ENCODE measurements around the gene IFITM10.

IFITM10 gene

GRCh38 chr11:1750481-1750839 lies at the start of gene IFITM10:
TSS of gene IFITM10 (minus strand) at chr11:1750595. CDS start at chr11:1750442, 153 bp downstream.
- DNase-seq: no peak

DNA sequence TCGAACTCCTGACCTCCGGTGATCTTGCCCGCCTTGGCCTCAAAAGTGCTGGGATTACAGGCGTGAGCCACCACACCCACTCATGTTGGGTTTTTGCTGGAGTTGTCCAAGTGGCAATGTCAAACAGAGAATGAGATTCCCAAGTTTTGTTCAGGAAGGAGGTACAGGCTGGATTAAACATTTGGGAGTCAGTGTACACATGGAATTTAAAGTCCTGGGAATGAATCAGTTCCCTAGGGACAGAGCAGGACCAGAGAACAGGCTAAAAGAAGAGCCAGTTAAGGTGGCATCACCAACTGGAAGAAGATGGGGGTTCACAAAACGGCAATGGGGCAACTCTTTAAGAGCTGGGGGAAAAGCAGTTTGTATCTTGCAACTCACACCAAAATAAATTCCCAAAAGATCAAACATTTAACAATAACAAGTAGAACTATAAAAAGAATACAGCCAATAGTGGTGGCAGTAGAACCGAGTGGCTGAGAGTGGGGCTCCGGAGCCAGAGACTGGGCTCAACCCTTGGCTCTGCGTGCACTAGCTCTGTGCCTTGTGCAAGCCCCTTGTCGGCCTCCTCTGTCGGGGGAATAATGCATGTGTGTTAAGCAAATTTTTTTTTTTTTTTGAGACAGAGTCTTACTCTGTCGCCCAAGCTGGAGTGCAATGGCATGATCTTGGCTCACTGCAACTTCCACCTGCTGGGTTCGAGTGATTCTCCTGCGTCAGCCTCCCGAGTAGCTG lies 47.2 kb upstream of the IFITM10 start:
- no peak for DNase-seq

DNA sequence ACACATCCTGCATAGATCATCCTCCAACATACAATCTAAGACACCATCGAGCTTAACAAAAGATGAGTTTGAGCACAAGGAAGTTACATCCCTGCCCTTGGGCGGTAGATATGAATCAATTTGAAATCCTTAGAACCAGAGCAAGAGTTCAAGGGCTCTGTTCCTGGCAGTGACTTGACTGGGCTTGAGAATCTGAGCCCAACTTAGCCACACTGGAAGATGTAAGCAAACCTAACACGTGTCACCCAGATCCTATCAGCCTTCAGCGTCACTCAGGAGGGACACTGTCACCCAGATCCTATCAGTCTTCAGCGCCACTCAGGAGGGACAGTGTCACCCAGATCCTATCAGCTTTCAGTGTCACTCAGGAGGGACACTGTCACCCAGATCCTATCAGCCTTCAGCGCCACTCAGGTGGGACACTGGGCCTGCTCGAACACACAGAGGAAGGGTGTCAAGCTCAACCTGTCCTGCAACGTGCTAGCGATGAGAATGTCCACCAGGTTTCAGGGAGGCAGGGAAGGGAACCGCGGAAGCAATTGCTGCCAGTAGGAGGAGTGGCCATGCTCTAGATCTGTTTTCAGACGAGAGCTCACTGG lies 46.1 kb upstream of the IFITM10 start:
- DNase-seq: no peak

DNA sequence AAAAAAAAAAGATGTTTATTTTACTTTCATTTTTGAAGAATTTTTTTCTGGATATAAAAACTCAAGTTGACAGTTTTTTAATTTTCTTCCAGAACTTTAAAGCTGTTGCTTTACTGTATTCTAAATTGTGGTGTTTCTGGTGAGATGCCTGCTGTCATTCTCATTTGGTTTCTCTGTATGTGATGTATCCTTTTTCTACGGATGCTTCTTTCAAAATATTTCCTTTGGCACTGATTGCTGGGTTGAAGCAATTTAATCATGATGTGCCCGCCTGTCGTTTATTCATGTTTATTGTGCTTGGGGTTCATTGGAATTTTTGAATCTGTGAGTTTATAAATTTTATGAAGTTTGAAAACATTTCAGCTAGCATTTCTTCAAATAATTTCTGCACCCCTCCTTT lies 42.7 kb upstream of the IFITM10 start:
- DNase-seq: no peak

DNA sequence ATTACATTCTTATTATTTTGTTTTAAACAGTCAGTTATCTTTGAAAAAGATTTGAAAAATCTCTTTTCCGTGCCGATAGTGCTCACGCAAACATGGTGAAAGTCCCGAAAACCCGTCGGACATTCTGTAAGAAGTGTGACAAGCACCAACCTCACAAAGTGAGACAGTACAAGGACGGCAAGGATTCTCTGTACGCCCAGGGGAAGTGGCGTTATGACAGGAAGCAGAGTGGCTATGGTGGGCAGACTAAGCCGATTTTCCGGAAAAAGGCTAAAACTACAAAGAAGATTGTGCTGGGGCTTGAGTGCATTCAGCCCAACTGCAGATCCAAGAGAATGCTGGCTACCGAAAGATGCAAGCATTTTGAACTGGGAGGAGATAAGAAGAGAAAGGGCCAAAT lies 42.1 kb upstream of the IFITM10 start:
- no peak for DNase-seq

- no peak for DNase-seq
Observed at GRCh38 chr11:1791912-1792311, 41.5 kb upstream of the IFITM10 start.

DNA sequence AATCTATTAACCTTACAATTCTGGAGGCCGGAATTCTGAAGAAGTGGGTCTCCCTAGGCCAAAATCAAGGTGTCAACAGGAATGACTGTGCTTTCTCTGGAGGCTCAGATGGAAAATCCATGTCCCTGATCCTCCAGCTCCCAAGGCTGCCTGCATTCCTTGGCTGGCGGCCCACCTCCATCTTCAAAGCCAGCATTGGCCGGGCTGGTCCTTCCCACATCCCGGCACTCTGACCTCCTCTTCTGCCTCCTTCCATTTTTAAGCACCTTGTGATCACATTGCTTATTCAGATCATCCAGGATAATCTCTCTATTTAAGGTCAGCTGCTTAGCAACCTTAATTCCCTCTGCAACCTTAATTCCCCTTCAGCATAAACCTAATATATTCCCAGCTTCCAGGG lies 36.1 kb upstream of the IFITM10 start:
- DNase-seq: no peak

DNA sequence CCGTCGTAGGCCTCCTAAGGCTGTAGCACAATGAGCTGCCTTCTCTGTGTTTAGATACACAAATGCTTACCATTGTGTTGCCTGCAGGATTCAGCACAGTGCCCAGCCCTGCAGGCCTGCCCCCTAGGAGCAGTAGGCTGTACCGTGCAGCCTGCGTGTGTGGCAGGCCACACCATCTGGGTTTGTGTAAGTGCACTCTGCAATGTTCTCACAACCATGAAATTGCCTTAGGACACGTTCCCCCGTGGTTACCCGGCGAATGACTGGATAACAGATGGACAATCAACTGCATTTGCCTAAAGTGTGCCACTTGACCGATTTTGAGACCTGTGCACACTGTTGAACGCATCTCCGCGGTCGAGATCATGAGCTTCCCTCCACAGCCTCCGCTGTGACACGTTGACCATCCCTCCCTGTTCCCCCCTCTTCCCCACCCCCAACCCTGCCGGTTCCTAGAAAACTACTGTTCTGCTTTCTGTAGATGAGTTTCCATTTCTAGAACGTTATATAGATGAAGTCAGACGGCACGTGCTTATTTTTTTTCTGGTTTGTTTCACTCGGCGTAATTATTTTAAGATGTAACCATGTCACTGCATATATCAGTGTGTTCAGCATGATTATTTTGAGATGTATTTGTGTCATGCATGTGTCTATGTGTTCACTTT lies 35.5 kb upstream of the IFITM10 start:
- no peak for DNase-seq

- no peak for DNase-seq
Observed at GRCh38 chr11:1784761-1785650, 34.6 kb upstream of the IFITM10 start.

- DNase-seq: no peak
Observed at GRCh38 chr11:1783725-1784529, 33.5 kb upstream of the IFITM10 start.

- peak; percentile 76 for DNase-seq
Observed at GRCh38 chr11:1782831-1783724, 32.7 kb upstream of the IFITM10 start.

DNA sequence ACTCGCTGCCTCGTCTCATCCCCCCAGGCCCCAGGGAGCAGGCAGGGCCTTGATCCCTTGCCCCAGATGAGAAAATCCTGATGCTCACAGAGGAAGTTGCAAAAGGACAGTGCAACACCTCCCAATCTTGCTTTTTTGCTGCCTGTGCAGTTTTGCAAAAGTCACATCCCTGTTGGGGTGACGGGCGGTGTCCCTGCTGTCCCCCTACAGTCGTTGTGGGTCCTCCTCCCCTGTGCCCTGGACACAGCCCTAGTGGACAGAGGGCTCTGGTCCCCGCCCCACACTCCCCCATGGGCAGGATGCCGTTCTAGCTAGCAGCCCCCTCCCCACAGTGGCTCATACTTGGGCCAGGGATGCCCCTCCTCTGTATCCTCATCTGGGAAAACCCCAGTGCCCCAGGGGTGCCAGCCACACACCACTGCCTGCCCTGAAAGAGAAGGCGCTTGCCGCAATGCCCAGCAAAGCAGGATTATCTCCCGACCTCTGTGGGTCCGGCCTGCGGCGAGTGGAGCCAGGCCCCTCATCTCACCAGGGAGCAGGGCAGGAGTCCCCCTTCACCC lies 31.7 kb upstream of the IFITM10 start:
- no peak for DNase-seq

- DNase-seq: no peak
Observed at GRCh38 chr11:1781593-1781975, 31.2 kb upstream of the IFITM10 start.

DNA sequence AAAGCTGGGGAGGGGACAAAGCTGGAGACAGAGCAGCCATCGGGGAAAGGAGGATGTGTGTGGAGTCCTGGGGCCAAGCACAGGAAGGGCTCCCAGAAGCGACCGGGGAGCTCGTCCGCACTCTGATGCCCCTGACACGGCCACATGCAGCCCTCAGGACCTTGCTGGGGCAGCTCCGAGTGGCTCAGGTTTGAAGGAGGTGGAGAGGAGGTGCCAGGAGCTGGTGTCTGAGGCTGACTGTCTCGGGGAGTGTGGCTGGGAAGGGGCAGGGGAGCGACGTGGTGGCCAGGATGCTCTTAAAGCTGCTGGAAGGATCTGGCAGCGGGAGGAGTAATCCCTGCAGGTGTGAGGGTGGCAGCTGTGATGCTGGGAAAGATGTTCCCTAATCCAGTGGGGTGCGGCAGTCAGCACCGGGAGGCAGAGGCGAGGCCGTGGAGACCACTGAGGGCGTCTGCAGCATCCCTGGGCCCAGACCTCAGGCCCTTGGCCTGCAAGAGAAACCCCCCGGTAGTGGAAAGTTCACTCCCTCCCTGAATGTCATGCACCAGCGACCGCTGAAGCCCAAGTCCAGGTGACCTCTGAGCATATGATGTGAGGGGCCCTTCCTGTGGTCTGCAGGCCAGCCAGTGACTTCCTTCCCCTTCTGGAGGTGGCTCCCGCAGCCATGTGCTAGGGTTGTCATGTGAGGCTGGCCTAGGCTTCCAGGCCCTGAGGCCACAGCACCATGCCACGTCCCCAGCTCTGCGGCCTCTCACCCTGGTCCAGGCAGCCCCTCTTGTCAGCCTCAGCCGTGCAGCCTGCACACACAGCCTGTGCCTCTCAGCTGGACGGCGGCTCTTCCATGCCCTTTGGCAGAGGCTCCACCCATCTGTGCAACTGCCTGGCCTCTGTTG lies 30.6 kb upstream of the IFITM10 start:
- no peak for DNase-seq

DNA sequence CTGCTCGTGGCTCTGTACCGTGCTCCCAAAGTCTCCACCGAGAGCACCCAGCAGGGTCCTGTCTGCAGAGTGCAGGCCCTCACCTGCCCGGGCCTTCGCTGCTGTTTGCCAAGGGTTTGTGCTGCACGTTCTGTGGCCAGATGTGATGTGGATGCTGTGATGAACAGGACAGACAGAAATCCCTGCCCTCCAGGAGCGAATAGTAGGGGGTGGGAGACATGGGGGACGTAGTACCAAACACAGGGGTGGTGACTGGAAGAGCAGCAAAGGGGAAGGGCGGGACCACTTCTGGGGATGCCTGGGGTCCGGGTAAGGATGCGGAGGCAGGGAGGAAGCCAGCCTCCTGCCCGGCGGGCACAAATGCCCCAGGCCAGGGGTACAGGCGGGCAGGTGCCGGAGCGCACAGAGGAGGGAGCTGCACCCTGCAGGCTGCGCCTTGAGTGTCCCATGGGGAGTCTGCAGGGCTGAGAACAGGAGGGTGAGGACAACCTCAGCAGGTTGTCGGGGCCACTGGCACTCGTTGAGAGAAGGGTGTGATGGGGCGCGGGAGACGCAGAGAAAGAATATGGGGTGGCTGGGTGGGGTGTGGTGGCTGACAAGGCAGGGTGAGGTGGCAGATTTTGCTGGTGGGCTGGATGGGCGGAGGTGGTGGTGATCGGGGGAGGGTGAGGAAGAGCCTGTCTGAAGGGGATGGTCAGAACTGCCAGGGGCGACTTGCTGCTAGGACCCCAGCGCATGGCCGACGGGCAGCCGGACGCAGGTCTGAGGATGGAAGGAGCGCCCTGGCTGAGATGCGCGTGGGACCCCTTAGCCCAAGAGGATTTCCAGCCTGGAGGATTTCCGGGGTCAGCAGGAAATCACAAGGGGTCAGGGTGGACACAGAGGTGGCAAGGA lies 29.7 kb upstream of the IFITM10 start:
- no peak for DNase-seq

DNA sequence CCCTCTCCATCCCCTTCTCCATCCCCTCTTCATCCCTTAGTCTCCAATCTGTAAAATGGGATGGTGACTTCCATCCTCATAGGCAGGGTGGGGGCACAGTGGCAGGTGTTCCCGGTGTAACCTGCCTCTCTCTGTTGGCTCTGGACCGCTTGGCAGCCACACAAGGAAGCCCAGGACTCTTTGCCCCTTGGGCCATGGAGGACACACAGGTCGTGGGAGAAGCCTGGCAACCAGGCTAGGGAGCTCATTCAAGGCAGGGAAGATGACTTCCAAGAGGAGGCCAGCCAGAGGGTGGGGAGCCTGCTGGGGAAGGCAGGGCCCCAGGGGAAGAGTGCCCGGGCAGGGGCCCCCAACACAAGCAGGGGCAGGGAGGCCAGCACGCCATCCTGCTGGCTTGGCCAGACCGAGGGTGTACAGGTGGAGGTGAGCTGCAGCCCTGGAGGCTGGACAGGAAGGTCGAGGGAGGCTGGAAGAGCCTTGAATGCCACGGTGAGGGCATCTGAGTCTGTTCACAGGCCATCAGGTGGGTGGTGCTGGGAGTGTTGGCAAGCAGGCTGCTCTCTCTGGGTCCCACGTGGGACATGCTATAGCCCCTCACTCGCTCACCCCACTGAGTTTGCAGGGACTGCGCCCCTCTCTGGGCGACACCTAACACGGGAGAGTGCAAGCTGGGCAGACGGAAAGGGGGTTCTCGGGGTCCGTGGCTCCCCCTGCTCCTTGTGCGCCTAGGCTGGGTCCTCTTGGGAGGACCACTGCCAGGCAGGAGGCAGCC lies 28.8 kb upstream of the IFITM10 start:
- no peak for DNase-seq

- no peak for DNase-seq
Observed at GRCh38 chr11:1778141-1778911, 27.9 kb upstream of the IFITM10 start.

Data from HCEC 1CT (cell line).